WERI-Rb-1 (cell line): Measurements from ENCODE around the gene ZFYVE21.
"Not testable (repeated sequence)": the region's sequence is repeated elsewhere in the genome, so short reads cannot be mapped to it uniquely, and the experiment has no call there.

Experiments
- DNase-seq: peaks from one replicate; pipeline ENCODE4 v3.0.0-alpha.2; 2020
- H3K27ac ChIP-seq: fragments of 250-450 bp; sonication (Bioruptor Pico); 2 replicates; pipeline ENCODE4 v1.5.1; 2020; ENCODE audit warnings: mild to moderate bottlenecking, moderate library complexity
- H3K27me3 ChIP-seq: fragments of 250-450 bp; sonication (Bioruptor Pico); 2 replicates; pipeline ENCODE4 v1.5.1; 2021; ENCODE audit warnings: mild to moderate bottlenecking, low read depth, moderate library complexity; ENCODE audit not compliant: insufficient read depth, severe bottlenecking
- H3K36me3 ChIP-seq: fragments of 250-450 bp; sonication (Bioruptor Pico); 2 replicates; pipeline ENCODE4 v1.5.1; 2020; ENCODE audit warnings: mild to moderate bottlenecking, moderate library complexity
- H3K4me3 ChIP-seq: 2 replicates; pipeline ENCODE4 v1.5.1; 2011; ENCODE audit warnings: low read depth, mild to moderate bottlenecking, control low read depth, low read length
- H3K9me3 ChIP-seq: fragments of 250-450 bp; sonication (Bioruptor Pico); 2 replicates; pipeline ENCODE4 v1.5.1; 2021; ENCODE audit warnings: mild to moderate bottlenecking, moderate library complexity; ENCODE audit not compliant: severe bottlenecking
- CTCF ChIP-seq: IDR thresholded peaks from 2 replicates; pipeline ENCODE4 v1.5.1; 2011; ENCODE audit warnings: low read depth, mild to moderate bottlenecking, control low read depth, inconsistent platforms, low read length

The ZFYVE21 gene

GRCh38 chr14:103688441-103688840 lies 27.2 kb upstream of the ZFYVE21 start:
- no peak for TF ChIP-seq CTCF
- H3K36me3 ChIP-seq = peaks cover 66% of the 10 kb centered on the region
- no peak for DNase-seq
- H3K27ac ChIP-seq = no peak overlapping the region
- H3K27me3 ChIP-seq = no peaks in the 10 kb centered on the region
- H3K9me3 ChIP-seq = no peaks in the 10 kb centered on the region
- H3K4me3 ChIP-seq = no peak overlapping the region

GRCh38 chr14:103688906-103689902 lies 26.4 kb upstream of the ZFYVE21 start:
- H3K27ac ChIP-seq = no peak overlapping the region
- peaks cover 67% of the 10 kb centered on the region for H3K36me3 ChIP-seq
- H3K4me3 ChIP-seq = no peak overlapping the region
- no peaks in the 10 kb centered on the region for H3K27me3 ChIP-seq
- DNase-seq = no peak
- TF ChIP-seq CTCF = no peak
- H3K9me3 ChIP-seq = no peaks in the 10 kb centered on the region

DNA sequence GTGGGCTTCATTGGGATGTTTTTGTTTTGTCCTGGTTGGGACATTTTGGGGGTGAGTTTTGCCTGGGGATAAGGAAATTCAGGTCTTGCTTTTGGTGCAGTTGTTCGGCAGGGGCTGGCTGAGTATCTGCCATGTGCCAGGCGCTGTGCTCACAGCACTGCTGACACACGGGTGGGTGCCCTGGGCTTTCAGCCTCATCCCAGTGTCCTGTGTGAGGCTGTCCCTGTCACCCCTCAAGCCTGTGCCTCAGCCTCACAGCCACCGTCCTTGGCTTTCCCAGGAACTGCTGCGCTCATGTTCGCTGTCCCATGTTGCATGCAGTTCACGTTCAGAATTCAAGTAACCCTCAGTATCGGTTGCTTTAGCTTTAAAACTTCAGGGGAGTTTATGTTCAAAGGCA lies 25.3 kb upstream of the ZFYVE21 start:
- H3K36me3 ChIP-seq = peaks cover 63% of the 10 kb centered on the region
- no peaks in the 10 kb centered on the region for H3K27me3 ChIP-seq
- H3K4me3 ChIP-seq = no peak overlapping the region
- TF ChIP-seq CTCF = no peak
- no peak for DNase-seq
- no peak overlapping the region for H3K27ac ChIP-seq
- no peaks in the 10 kb centered on the region for H3K9me3 ChIP-seq

GRCh38 chr14:103691655-103692054 lies 24.0 kb upstream of the ZFYVE21 start:
- not testable (repeated sequence) for H3K4me3 ChIP-seq, DNase-seq, H3K27ac ChIP-seq, H3K27me3 ChIP-seq, H3K9me3 ChIP-seq
- peaks cover 60% of the 10 kb centered on the region for H3K36me3 ChIP-seq

GRCh38 chr14:103692159-103692558 lies 23.5 kb upstream of the ZFYVE21 start:
- Histone ChIP-seq H3K9me3 (no peaks in the 10 kb centered on the region), H3K36me3 (peaks cover 55% of the 10 kb centered on the region)
- TF ChIP-seq CTCF = no peak

GRCh38 chr14:103692871-103693270 lies 22.7 kb upstream of the ZFYVE21 start:
- H3K27ac ChIP-seq = no peak overlapping the region
- no peak for TF ChIP-seq CTCF
- H3K9me3 ChIP-seq = no peaks in the 10 kb centered on the region
- no peak overlapping the region for H3K4me3 ChIP-seq
- no peaks in the 10 kb centered on the region for H3K27me3 ChIP-seq
- H3K36me3 ChIP-seq = peaks cover 53% of the 10 kb centered on the region
- DNase-seq = no peak

More at GRCh38 chr14:103692159-103692558, 23.5 kb upstream of the ZFYVE21 start:
- Histone ChIP-seq H3K4me3 (no peak overlapping the region), H3K27ac (no peak overlapping the region), H3K27me3 (no peaks in the 10 kb centered on the region)
- DNase-seq = no peak
